Measurements from ENCODE around the gene ECT2L.

Gene ECT2L

GRCh38 chr6:138862456-138862855, 66.6 kb downstream of the ECT2L start:
- no peak for DNase-seq

- DNase-seq, result no peak
Measured at GRCh38 chr6:138863321-138863720, 67.4 kb downstream of the ECT2L start.

DNA sequence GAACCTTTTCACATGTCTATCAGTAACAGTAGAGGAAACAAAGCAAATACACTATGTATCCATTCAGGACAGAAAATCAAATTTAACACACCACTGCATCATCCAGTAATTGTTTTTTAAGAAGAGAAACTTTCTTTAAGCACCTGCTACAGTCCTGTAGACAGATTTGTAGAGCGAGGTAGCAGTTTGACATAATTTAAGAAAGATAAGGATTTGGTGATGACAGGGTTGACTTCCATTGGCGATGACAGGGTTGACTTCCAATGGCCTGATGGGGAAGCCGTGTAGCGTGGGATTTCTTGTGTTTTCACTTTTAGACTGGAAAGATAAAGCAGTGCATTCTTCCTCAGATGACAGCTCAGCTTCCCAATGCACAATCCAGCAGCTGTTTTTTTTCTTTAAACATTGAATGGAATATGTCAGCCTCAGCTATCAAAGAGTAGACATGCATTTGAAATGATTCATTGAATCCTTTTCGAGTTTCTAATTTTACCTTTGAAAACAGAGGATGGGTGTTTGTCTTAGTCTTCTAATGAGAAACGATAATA, 68.5 kb downstream of the ECT2L start:
- no peak for DNase-seq

DNA sequence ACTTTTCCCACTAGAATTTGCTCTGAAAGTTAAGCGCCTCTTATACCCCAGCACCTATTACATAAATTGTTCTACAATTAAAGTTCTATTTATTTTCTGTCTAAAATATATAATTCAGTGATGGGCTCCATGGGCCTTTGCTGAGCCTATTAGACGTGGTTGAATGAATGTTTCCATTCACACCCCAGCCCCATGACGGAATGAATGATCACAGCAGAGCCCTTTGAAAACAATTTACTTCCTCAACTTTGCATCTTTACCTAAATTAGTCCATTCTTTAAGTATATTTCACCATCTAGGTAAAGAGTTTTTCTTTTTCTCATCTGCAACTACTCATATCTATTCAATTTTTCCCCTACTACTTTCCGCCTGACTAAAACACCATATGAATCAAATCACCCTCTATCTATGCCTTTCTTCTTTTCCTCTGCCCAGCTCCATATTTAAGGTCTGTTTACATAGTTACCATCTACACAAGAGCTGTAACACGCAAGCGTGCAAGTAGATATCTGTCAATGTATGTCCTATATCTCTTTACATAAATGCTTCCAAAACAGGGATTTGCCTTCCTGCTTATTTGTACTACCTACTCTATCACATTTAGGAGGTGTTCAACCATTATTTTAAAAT, 69.7 kb downstream of the ECT2L start:
- no peak for DNase-seq

- DNase-seq, result no peak
Measured at GRCh38 chr6:138868181-138868580, 72.3 kb downstream of the ECT2L start.

DNA sequence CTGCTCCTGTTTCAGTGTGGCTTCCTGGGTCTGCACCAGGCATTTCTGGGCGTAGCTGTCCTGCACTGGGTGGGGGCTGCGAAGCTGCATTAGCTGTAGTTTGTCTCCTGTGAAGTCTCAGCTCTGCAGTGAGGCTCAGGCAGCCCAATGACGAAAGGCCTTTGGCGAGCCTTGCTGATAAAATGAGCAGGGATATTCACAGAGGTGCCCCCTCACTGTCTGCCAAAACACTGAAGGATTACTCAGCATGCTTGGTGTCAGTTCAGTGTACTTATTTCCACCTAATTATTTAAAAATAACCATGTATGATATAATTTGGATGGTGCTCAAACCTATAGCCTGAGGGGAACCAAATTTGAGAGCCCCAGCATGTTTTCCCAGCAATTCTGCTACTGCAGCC, 73.5 kb downstream of the ECT2L start:
- DNase-seq, result peak in 1 of 56 donors; percentile 5

DNA sequence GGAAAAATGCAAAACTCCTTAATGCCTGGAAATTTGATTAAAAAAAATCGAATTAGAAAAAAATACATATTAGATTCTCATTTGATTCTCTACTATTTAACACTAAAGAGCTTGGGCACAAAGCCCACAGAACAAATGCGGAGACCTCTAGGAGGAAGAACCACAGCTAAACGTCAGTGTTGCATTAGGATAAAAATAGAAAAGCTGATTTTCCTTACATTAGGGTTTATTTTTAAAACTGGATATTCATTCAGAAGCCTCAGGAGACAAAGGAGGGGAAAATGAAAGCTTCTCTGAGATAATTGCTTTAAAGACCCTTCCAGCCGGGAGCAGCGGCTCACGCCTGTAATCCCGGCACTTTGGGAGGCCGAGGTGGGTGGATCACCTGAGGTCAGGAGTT, 77.3 kb downstream of the ECT2L start:
- no peak for DNase-seq

- no peak for DNase-seq
Measured at GRCh38 chr6:138882369-138883017, 86.6 kb downstream of the ECT2L start.

GRCh38 chr6:138885156-138885819, 89.4 kb downstream of the ECT2L start:
- no peak for DNase-seq

DNA sequence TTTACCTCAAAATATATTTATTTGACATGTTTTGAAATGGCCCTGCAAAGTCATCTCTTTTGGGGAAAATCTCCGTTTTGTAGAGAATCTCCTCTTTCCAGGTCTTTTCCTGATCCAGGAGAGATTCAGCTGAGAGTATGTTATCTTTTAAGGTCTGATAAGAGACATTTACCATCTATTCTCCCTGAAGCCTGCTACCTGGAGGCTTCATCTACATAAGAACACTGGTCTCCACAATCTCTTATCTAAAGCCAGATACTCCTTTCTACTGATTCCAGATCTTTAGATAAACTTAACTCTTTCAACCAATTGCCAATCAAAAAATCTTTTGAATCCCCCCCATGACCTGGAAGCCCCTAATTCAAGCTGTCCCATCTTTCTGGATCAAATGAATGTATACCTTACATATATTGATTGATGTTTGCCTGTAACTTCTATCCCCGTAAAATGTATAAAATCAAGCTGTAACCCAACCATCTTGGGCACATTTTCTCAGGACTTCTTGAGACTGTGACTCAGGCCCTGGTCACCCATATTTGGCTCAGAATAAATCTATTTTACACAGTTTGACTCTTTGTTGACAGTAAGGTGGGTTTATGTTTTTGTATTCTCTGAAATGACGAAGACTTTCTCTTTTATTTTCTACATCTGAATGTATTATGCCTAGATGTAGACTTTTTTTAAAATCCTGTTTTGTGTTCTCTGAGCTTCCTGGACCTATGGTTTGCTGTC, 95.5 kb downstream of the ECT2L start:
- no peak for DNase-seq

- DNase-seq, result no peak
Measured at GRCh38 chr6:138896104-138896756, 100.3 kb downstream of the ECT2L start.

DNA sequence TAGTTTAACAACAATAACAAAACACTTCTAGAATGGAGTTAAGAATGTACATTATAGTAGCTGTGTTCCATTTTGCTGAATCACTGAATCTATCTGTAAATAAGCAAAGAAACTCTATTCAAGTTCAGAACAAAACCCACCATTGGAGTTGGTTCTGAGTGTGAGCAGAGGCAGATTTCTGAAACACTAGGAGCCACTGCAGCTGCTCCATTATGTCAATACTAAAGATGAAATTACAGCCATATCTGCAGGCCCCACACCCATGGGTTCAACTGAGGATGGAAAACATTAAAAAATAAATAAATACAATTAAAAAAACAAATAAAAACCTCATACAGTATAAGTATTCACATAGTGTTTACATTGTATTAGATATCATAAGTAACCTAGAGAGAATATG, 101.1 kb downstream of the ECT2L start:
- no peak for DNase-seq

- DNase-seq, result no peak
Measured at GRCh38 chr6:138907167-138907566, 111.3 kb downstream of the ECT2L start.

DNA sequence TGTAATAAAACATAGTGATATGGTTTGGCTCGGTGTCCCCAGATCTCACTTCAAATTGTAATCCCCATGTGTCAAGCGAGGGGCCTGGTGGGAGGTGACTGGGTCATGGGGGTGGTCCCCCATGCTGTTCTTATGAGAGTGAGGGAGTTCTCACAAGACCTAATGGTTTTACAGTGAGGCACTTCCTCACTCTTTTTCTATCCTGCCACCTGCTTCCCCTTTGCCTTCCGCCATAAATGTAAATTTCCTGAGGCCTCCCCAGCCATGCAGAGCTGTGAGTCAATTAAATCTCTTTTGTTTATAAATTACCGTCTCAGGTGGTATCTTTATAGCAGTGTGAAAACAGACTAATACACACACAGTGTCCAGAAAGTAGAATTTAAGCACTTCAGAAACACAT, 113.6 kb downstream of the ECT2L start:
- no peak for DNase-seq

DNA sequence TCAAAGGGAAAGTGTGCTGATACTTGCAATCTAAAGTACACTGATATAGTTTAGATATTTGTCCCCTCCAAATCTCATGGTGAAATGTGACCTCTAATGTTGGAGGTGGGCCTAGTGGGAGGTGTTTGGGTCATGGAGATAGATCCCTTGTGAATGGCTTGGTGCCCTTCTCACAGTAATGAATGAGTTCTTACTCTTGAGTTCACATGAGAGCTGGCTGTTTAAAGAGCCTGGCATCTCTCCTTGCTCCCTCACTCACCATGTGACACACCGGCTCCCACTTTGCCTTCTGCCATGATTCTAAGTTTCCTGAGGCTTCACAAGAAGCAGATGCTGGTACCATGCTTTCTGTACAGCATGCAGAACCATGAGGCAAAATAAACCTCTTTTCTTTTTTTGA, 114.1 kb downstream of the ECT2L start:
- no peak for DNase-seq

DNA sequence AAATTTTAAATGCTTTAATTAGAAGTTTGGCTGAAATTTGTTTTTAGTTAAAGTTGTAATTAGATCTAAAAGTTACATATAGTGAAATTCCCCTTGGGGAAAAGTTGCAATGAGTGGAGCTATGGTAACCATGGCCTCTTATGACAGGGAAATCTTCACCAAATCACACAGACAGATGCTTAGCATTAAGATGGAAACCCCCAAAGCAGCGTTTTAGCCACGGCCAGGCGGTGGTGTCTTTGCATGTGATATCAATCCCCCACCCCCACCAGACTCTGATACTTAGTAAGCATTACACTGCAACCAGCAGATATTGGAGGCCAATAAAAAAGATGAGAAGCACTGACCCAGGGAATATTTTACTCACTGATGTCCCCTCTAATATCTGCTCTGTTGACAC, 116.4 kb downstream of the ECT2L start:
- no peak for DNase-seq

DNA sequence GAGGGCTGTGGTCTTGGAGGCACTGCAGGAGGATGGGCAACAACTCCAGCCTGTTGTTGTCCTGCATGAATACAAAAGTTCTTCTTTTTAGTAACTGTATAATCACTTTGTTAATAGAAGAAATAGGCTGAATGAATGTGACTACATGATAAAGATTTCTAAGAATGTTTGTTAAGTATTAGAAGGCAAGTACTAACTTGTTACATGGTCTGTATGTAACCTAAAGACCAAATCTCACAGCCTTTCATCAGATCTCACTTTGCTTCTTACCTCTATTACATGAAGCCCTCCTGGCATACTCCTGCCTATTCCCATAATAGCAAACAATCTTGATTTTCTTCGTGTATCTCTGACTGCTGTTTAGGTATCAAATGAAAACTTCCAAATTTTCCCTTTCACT, 118.8 kb downstream of the ECT2L start:
- DNase-seq, result no peak

DNA sequence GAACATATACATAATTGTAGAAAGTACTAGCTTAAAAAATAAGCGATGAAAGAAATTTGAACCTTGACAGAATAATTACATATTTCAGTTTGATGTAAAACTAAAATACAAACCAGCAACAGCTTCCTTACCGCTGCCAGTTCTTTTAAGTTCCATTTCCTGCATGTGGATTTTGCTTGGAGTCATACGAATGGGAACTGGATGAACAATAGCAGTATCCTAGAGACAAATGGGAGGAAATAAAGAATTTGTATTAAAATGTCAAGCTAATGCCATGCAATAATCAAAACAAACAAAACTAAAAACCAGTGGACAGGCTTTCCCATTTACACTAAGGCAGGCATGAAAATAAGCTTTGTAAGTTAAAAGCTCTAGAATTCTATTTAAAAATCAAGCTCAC, 125.0 kb downstream of the ECT2L start:
- DNase-seq, result no peak

DNA sequence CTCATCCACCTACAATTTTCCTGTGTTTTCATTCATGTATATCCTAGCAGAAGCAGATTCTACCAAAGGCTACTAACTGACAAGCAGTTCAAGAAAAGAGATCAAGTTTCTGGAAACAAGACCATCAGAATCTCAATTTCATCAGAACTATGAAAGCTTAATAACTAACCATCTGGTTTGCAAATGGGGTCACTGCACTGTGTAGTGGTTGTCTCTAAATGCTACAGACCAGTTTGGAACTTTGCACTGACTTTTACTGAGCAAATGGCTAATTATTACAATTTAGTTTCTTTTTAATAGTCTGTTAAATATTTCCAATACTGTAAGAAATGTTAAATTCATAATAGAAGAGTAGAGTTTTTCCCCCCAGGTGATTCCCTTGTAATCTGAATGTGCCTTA, 127.7 kb downstream of the ECT2L start:
- no peak for DNase-seq

- DNase-seq, result no peak
Measured at GRCh38 chr6:138925806-138926205, 129.9 kb downstream of the ECT2L start.

- DNase-seq, result no peak
Measured at GRCh38 chr6:138926579-138926978, 130.7 kb downstream of the ECT2L start.

- no peak for DNase-seq
Measured at GRCh38 chr6:138931660-138932059, 135.8 kb downstream of the ECT2L start.
